GM11168 (cell line): ENCODE measurements around the gene ADH1A.
"Not testable (repeated sequence)": the region's sequence is repeated elsewhere in the genome, so short reads cannot be mapped to it uniquely, and the experiment has no call there.

Experiments used
- in situ Hi-C: fragments of 300-500 bp; cut with MboI; formaldehyde crosslinking; loops from one replicate; pipeline ENCODE4 v1.12.0; 2022; ENCODE audit warnings: low sequenced_read_pairs; ENCODE audit not compliant: unreplicated experiment

The ADH1A gene

GRCh38 chr4:99282731-99283130 is 8.1 kb downstream of the ADH1A start:
- in situ Hi-C loops: no loop called here

- in situ Hi-C loops: no loop called here
These were observed 9.5 kb downstream of the ADH1A start for GRCh38 chr4:99281261-99281660.

- in situ Hi-C loops: no loop called here
These were observed 14.4 kb downstream of the ADH1A start for GRCh38 chr4:99276417-99276816.

- in situ Hi-C loops: no loop called here
These were observed 14.9 kb downstream of the ADH1A start for GRCh38 chr4:99275885-99276284.

GRCh38 chr4:99275050-99275449 is 15.7 kb downstream of the ADH1A start:
- in situ Hi-C loops: no loop called here

- in situ Hi-C loops: no loop called here
These were observed 17.1 kb downstream of the ADH1A start for GRCh38 chr4:99273704-99274103.

- in situ Hi-C loops: no loop called here
These were observed 25.9 kb downstream of the ADH1A start for GRCh38 chr4:99264927-99265326.

- in situ Hi-C loops: no loop called here
These were observed 38.0 kb downstream of the ADH1A start for GRCh38 chr4:99252746-99253145.

GRCh38 chr4:99248714-99249113 is 42.1 kb downstream of the ADH1A start:
- in situ Hi-C loops: no loop called here

- in situ Hi-C loops: no loop called here
These were observed 54.8 kb downstream of the ADH1A start for GRCh38 chr4:99235955-99236354.

- in situ Hi-C loops: no loop called here
These were observed 56.3 kb downstream of the ADH1A start for GRCh38 chr4:99234331-99235010.

- in situ Hi-C loops: not testable (repeated sequence)
These were observed 57.4 kb downstream of the ADH1A start for GRCh38 chr4:99233397-99233796.

- in situ Hi-C loops: not testable (repeated sequence)
These were observed 62.1 kb downstream of the ADH1A start for GRCh38 chr4:99228706-99229105.

- in situ Hi-C loops: not testable (repeated sequence)
These were observed 63.1 kb downstream of the ADH1A start for GRCh38 chr4:99227646-99228045.
